ENCODE data around the gene CHID1. TPM values are rescaled to one million over a fixed set of nuclear protein-coding genes. Genes with fewer than 3 reads are reported as not detected.

Gene CHID1
- total and polyA plus RNA-seq, 9 of the 15 experiments (the other 6 are each of a cell fraction or from before 2014, with no cell fraction given) = 15.1 to 108 (median 39.8) TPM

DNA sequence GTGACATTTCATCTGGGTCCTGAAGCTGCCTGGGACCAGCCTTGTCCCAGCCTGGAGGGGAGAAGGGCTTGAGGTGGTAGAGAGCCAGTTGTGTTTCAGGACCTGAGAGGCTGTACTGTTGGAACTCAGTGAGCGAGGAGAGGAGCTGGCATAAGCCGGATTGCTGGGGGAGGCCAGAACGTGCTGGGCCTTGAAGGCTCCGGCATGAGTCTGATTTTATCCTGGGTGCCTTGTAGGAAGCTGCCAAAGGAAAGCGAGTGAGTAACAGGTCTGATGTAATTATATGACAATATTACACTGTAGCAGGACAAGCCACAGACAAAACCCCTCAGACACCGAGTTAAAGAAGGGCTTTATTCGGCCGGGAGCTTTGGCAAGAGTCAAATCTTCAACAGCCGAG is 32.2 kb upstream of the CHID1 start (continued):
- TF ChIP-seq ETV5 (CRISPR knock-in tag; IDR thresholded peaks at IDR 0.05; ENCODE audit: low read depth) = no peak
- no peak for TF ChIP-seq RNF2 (IDR thresholded peaks at IDR 0.05)
- peak; percentile 66; the same call in 1 of the 2 replicates for TF ChIP-seq BHLHE40 (IDR thresholded peaks at IDR 0.05; ENCODE audit: low read length)
- TF ChIP-seq RBFOX2 (IDR thresholded peaks at IDR 0.05; ENCODE audit: low read depth, low read length) = 0 out of 2 replicates have a peak, but pooled peaks have one; percentile 18
- no peak for TF ChIP-seq KAT2B (IDR thresholded peaks at IDR 0.05; ENCODE audit: low read depth, low read length)
- TF ChIP-seq, protein P1, sequence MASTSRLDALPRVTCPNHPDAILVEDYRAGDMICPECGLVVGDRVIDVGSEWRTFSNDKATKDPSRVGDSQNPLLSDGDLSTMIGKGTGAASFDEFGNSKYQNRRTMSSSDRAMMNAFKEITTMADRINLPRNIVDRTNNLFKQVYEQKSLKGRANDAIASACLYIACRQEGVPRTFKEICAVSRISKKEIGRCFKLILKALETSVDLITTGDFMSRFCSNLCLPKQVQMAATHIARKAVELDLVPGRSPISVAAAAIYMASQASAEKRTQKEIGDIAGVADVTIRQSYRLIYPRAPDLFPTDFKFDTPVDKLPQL (IDR thresholded peaks at IDR 0.05; ENCODE audit: extremely low read depth, insufficient read length) = no peak
- TF ChIP-seq, protein P2, sequence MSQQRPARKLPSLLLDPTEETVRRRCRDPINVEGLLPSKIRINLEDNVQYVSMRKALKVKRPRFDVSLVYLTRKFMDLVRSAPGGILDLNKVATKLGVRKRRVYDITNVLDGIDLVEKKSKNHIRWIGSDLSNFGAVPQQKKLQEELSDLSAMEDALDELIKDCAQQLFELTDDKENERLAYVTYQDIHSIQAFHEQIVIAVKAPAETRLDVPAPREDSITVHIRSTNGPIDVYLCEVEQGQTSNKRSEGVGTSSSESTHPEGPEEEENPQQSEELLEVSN (IDR thresholded peaks at IDR 0.05; ENCODE audit: borderline replicate concordance in 1 of 2, extremely low read depth in 1 of 2, insufficient read depth in 1 of 2, insufficient read length in 1 of 2, low read depth in 1 of 2, low read length in 1 of 2, poor library complexity in 1 of 2, severe bottlenecking in 1 of 2) = peak in 1 of 2 experiments; percentile 28
- peak; percentile 40; the same call in 1 of the 2 replicates for TF ChIP-seq SOX6 (IDR thresholded peaks at IDR 0.05)
- no peak for TF ChIP-seq SIN3B (IDR thresholded peaks at IDR 0.05; ENCODE audit: low read depth)
- TF ChIP-seq, protein P3, sequence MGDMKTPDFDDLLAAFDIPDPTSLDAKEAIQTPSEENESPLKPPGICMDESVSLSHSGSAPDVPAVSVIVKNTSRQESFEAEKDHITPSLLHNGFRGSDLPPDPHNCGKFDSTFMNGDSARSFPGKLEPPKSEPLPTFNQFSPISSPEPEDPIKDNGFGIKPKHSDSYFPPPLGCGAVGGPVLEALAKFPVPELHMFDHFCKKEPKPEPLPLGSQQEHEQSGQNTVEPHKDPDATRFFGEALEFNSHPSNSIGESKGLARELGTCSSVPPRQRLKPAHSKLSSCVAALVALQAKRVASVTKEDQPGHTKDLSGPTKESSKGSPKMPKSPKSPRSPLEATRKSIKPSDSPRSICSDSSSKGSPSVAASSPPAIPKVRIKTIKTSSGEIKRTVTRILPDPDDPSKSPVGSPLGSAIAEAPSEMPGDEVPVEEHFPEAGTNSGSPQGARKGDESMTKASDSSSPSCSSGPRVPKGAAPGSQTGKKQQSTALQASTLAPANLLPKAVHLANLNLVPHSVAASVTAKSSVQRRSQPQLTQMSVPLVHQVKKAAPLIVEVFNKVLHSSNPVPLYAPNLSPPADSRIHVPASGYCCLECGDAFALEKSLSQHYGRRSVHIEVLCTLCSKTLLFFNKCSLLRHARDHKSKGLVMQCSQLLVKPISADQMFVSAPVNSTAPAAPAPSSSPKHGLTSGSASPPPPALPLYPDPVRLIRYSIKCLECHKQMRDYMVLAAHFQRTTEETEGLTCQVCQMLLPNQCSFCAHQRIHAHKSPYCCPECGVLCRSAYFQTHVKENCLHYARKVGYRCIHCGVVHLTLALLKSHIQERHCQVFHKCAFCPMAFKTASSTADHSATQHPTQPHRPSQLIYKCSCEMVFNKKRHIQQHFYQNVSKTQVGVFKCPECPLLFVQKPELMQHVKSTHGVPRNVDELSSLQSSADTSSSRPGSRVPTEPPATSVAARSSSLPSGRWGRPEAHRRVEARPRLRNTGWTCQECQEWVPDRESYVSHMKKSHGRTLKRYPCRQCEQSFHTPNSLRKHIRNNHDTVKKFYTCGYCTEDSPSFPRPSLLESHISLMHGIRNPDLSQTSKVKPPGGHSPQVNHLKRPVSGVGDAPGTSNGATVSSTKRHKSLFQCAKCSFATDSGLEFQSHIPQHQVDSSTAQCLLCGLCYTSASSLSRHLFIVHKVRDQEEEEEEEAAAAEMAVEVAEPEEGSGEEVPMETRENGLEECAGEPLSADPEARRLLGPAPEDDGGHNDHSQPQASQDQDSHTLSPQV (IDR thresholded peaks at IDR 0.05) = peak; percentile 59; the same call in 1 of the 2 replicates
- TF ChIP-seq L3MBTL2 (IDR thresholded peaks at IDR 0.05) = peak; percentile 89
- no peak for TF ChIP-seq MED1 (CRISPR knock-in tag; IDR thresholded peaks at IDR 0.05; ENCODE audit: borderline replicate concordance)
- no peak for TF ChIP-seq RBBP5 (IDR thresholded peaks at IDR 0.05; ENCODE audit: borderline replicate concordance, insufficient read depth, low read length, poor library complexity, severe bottlenecking)
- no peak for TF ChIP-seq TAF7 (tag; IDR thresholded peaks at IDR 0.05)
- TF ChIP-seq, protein P4, sequence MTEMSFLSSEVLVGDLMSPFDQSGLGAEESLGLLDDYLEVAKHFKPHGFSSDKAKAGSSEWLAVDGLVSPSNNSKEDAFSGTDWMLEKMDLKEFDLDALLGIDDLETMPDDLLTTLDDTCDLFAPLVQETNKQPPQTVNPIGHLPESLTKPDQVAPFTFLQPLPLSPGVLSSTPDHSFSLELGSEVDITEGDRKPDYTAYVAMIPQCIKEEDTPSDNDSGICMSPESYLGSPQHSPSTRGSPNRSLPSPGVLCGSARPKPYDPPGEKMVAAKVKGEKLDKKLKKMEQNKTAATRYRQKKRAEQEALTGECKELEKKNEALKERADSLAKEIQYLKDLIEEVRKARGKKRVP (CRISPR knock-in tag; IDR thresholded peaks at IDR 0.05) = peak; percentile 73
- TF ChIP-seq ZNF584 (CRISPR knock-in tag; IDR thresholded peaks at IDR 0.05; ENCODE audit: low read depth) = peak; percentile 79; the same call in 1 of the 2 replicates
- no peak for TF ChIP-seq PTRF (tag; IDR thresholded peaks at IDR 0.05)
- TF ChIP-seq PHF8 (IDR thresholded peaks at IDR 0.05; ENCODE audit: borderline replicate concordance, low read length) = no peak
- TF ChIP-seq, protein P5, sequence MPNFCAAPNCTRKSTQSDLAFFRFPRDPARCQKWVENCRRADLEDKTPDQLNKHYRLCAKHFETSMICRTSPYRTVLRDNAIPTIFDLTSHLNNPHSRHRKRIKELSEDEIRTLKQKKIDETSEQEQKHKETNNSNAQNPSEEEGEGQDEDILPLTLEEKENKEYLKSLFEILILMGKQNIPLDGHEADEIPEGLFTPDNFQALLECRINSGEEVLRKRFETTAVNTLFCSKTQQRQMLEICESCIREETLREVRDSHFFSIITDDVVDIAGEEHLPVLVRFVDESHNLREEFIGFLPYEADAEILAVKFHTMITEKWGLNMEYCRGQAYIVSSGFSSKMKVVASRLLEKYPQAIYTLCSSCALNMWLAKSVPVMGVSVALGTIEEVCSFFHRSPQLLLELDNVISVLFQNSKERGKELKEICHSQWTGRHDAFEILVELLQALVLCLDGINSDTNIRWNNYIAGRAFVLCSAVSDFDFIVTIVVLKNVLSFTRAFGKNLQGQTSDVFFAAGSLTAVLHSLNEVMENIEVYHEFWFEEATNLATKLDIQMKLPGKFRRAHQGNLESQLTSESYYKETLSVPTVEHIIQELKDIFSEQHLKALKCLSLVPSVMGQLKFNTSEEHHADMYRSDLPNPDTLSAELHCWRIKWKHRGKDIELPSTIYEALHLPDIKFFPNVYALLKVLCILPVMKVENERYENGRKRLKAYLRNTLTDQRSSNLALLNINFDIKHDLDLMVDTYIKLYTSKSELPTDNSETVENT (CRISPR knock-in tag; IDR thresholded peaks at IDR 0.05) = no peak
